Stimulated activated memory B cell treated with anti-CD40 and anti-IgM and Interleukin-4, amounts not matched to agents 10 μg/mL and 1 μg/mL and 100 μg/mL, for 72 hours (primary cell): ENCODE data around the gene CACNG7.

Experiments used
- ATAC-seq: fragments of 150-1000 bp; cut with Tn5 transposase; 2 replicates; pipeline ENCODE4 v1.10.0; 2021
- H3K27ac Mint-ChIP-seq: one replicate; pipeline ENCODE4 v1.8.0; 2022; ENCODE audit warnings: mild to moderate bottlenecking, mixed read lengths
- H3K27me3 Mint-ChIP-seq: one replicate; pipeline ENCODE4 v1.8.0; 2022; ENCODE audit warnings: mixed read lengths
- H3K36me3 Mint-ChIP-seq: one replicate; pipeline ENCODE4 v1.8.0; 2022; ENCODE audit warnings: mixed read lengths
- H3K4me1 Mint-ChIP-seq: one replicate; pipeline ENCODE4 v1.8.0; 2022; ENCODE audit warnings: mixed read lengths
- H3K4me3 Mint-ChIP-seq: one replicate; pipeline ENCODE4 v1.8.0; 2022; ENCODE audit warnings: mild to moderate bottlenecking, moderate library complexity, mixed read lengths
- H3K9me3 Mint-ChIP-seq: one replicate; pipeline ENCODE4 v1.8.0; 2022; ENCODE audit warnings: mixed read lengths

The CACNG7 gene

DNA sequence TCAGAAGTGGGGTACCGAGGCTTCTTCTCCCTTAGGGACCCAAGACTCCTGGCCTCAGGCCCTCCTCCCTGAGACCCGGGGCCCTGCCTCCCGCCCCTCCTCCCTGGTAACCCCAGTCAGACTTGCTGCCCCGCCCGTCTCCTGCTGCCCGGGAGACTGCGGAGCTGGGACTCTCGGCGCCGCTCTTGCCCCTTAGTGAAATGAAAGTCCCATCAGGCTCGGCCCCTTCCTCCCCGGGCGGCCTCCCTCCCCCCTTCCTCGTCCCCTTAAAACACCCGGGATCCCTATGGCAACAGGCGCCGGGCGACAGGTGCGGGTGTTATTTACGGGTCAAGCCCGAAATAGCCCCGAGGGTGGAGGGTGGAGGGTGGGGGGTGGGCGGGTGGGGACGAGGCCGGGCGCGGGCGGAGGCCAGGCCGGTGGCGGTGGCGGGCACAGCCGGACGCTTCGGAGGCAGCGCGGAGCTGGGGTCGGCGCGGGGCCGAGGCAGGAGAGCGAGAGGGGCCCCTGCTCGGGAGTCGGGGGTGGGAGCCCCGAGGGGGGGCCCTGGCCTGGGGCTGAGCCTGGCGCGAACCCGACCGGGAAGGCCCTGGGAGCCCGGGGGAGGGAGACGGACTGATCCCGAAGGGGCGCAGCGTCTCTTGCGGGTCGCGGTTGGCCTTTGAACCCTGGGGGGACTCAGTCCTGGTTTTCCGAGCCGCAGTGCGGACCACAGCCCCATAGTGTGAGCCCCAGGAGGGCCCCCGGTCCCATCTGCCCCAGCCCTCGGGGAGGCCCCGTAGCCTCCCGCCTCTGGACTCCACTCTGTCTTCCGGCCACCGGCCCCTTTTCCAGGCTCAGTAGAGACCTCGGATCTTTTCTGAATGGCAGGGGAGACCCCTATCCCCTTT is 82.4 kb downstream of the CACNG7 start, which contains the start of gene CACNG6:
TSS of gene CACNG6 (plus strand) at position 414 of the 890 bp plus-strand sequence. CDS start 1,241 bp downstream, outside the sequence.
- H3K9me3 Mint-ChIP-seq = peaks cover 11% of the 10 kb centered on the region
- no peak within 1 kb of the TSS for H3K27ac Mint-ChIP-seq
- peaks cover 4% of the 10 kb centered on the region for H3K36me3 Mint-ChIP-seq
- H3K4me1 Mint-ChIP-seq = peaks cover 6% of the 10 kb centered on the region
- H3K27me3 Mint-ChIP-seq = peaks cover 55% of the 10 kb centered on the region
- no peak for ATAC-seq
- no peak within 1 kb of the TSS for H3K4me3 Mint-ChIP-seq

DNA sequence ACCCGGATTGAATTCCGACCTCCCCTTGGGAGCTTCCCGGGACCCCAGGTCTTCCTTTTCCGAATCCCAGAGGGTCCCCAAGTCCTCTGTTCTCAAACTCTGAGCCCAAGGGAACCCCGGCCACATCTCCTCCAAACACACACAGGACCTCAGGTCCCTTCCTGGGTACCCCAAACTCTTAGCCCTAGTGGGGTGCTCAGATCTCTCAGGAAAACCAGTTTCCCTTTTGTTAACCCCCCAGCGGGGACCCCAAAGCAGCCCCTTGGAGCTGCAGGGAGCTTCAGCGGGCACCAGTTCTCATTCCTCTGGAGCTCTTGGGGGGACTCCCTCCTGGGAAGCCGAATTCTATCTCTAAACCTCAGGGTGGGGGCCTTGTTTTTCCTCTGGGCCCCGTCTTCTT is 83.1 kb downstream of the CACNG7 start:
- Mint-ChIP-seq H3K4me3 (no peak overlapping the region), H3K27ac (no peak overlapping the region), H3K27me3 (peaks cover 57% of the 10 kb centered on the region), H3K9me3 (peaks cover 11% of the 10 kb centered on the region), H3K36me3 (peaks cover 4% of the 10 kb centered on the region), H3K4me1 (peaks cover 6% of the 10 kb centered on the region)
- no peak for ATAC-seq

DNA sequence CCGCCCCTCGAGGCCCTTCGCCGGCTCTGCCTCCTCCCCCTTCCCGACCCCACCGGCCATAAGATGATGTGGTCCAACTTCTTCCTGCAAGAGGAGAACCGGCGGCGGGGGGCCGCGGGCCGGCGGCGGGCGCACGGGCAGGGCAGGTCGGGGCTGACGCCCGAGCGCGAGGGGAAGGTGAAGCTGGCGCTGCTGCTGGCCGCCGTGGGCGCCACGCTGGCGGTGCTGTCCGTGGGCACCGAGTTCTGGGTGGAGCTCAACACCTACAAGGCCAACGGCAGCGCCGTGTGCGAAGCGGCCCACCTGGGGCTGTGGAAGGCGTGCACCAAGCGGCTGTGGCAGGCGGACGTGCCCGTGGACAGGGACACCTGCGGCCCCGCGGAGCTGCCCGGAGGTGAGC is 83.7 kb downstream of the CACNG7 start:
- Mint-ChIP-seq H3K9me3 (peaks cover 11% of the 10 kb centered on the region), H3K36me3 (peaks cover 4% of the 10 kb centered on the region), H3K4me3 (no peak overlapping the region), H3K27me3 (peaks cover 57% of the 10 kb centered on the region), H3K27ac (no peak overlapping the region), H3K4me1 (peaks cover 6% of the 10 kb centered on the region)
- ATAC-seq = no peak

DNA sequence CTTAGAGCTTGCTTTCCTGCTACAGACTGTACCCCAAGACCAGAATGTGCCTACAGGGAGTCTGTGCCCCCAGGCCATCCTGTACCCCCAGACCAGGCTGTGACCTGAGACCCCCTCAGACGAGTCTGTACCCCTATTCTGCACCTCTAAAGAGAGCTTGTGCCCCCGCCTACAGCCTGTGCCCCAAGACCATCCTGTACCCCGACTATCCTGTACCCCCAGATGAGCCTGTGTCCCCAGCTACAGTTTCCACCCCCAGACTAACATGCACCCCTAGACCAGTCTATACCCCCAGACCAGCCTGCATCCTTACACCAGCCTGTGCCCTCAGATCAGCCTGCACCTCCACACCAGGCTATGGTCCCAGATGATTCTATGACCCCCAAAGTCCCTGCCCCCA is 84.4 kb downstream of the CACNG7 start:
- Mint-ChIP-seq H3K9me3 (peaks cover 11% of the 10 kb centered on the region), H3K4me1 (peaks cover 6% of the 10 kb centered on the region), H3K27ac (no peak overlapping the region), H3K4me3 (no peak overlapping the region), H3K36me3 (peaks cover 4% of the 10 kb centered on the region), H3K27me3 (peaks cover 57% of the 10 kb centered on the region)
- ATAC-seq = no peak
